ENCODE data around the gene RPL23. TPM values are rescaled to one million over a fixed set of nuclear protein-coding genes. Genes with fewer than 3 reads are reported as not detected.

RPL23 gene
- total RNA-seq, 2 experiments from 2014 or later: 1,908 to 1,957 TPM

DNA sequence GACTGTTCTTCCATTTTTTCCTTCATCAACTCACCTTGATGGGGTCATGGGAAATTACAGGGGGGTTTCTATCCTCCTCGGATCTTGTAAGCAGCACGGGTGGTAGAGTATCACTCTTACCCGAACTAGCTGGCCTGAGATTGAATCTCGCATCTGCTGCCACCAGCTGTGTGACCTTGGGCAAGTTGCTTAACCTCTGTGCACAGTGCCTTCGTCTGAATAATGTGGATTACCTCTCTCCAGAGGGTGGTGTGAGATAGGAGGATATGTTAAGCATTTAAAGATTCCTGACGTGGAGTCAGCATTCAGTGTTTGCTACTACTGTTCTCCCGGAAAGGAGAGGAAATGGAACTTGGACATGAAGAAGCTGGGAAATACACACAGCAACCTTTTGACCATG is 40.8 kb upstream of the RPL23 start:
- POLR2A ChIA-PET: interaction anchor here (1.0 to 4.2 kb wide), 5 partner anchors 9 to 44 kb away, joined by 3 to 25 read pairs (median 5); partner anchors contain the start of gene LASP1
- H3K4me3 Mint-ChIP-seq: no peak overlapping the region
- intact Hi-C loops (cut with micrococcal nuclease): loop anchor here (5.0 kb wide), 1 partner anchor 33 kb away; the partner anchor contains the start of gene LASP1NB

DNA sequence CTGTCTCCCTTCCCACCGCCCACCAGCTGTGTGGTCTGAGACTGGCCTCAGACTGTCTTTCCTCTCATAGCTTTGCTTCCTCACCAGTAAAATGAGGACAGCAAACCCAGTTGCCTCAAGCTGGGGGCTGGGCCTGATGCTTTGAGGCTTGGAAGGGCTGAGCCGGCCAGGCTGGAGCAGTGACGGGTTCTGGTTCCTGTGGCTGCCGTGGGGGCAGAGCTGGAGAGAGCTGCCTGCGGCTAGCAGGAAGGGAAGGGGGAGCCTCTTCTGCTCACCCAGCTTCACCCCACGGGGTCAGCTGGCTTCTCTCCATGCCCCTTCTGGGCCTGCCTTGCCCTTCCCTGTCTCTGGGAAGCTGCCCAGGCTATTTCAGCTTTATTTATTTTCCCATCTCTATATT is 40.1 kb upstream of the RPL23 start:
- POLR2A ChIA-PET: interaction anchor here (0.8 to 4.2 kb wide), 7 partner anchors 8 to 45 kb away, joined by 3 to 25 read pairs (median 4); partner anchors contain the start of gene LASP1
- ATAC-seq (peak; percentile 45), DNase-seq (peak; percentile 75)
- H3K9me3 Mint-ChIP-seq: no peaks in the 10 kb centered on the region
- H3K27ac Mint-ChIP-seq: peak overlapping the region; percentile 82
- TF ChIP-seq, protein P1, sequence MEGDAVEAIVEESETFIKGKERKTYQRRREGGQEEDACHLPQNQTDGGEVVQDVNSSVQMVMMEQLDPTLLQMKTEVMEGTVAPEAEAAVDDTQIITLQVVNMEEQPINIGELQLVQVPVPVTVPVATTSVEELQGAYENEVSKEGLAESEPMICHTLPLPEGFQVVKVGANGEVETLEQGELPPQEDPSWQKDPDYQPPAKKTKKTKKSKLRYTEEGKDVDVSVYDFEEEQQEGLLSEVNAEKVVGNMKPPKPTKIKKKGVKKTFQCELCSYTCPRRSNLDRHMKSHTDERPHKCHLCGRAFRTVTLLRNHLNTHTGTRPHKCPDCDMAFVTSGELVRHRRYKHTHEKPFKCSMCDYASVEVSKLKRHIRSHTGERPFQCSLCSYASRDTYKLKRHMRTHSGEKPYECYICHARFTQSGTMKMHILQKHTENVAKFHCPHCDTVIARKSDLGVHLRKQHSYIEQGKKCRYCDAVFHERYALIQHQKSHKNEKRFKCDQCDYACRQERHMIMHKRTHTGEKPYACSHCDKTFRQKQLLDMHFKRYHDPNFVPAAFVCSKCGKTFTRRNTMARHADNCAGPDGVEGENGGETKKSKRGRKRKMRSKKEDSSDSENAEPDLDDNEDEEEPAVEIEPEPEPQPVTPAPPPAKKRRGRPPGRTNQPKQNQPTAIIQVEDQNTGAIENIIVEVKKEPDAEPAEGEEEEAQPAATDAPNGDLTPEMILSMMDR (IDR thresholded peaks at IDR 0.05): no peak
- H3K36me3 Mint-ChIP-seq (ENCODE audit: low read depth): peaks cover 65% of the 10 kb centered on the region
- no peaks in the 10 kb centered on the region for H3K27me3 Mint-ChIP-seq
- intact Hi-C loops (cut with micrococcal nuclease): loop anchor here (5.0 kb wide), 1 partner anchor 34 kb away; the partner anchor contains the start of gene LASP1NB
- peaks cover 88% of the 10 kb centered on the region for H3K4me1 Mint-ChIP-seq (ENCODE audit: low read depth)
- CTCF ChIA-PET: interaction anchor here (0.8 to 1.9 kb wide), 6 partner anchors 9 to 32 kb away, joined by 3 to 9 read pairs (median 4); partner anchors contain the start of gene LASP1NB
- no peak overlapping the region for H3K4me3 Mint-ChIP-seq

More for the DNA sequence above, 40.8 kb upstream of the RPL23 start:
- Mint-ChIP-seq H3K4me1 (ENCODE audit: low read depth) (peaks cover 86% of the 10 kb centered on the region), H3K9me3 (no peaks in the 10 kb centered on the region), H3K27me3 (no peaks in the 10 kb centered on the region), H3K27ac (peak overlapping the region; percentile 82), H3K36me3 (ENCODE audit: low read depth) (peaks cover 64% of the 10 kb centered on the region)
- CTCF ChIA-PET: interaction anchor here (0.8 to 1.9 kb wide), 4 partner anchors 9 to 25 kb away, joined by 3 to 9 read pairs (median 3); no protein-coding TSS in a partner anchor
- no peak for ATAC-seq
- TF ChIP-seq, protein P1 (IDR thresholded peaks at IDR 0.05): no peak
- no peak for DNase-seq

DNA sequence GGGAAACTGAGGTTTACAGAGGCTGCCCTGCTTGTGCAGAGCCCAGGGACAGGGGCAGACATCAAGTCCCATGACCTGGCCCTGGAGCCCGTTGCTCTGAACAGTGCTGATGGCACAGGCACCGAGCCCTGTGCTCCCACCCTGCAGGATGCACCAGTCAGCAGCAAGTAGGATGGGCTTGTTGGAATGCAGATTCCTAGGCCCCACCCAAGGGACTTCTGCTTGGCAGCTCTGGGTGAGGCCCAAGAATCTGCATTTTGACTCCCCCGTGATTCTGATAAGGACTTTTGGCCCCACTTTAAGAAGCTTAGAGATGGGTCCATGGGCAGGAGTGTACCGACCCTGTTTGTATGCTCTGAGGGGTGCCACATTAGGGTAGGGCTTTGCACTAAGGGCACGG is 39.6 kb upstream of the RPL23 start:
- peaks cover 86% of the 10 kb centered on the region for H3K4me1 Mint-ChIP-seq (ENCODE audit: low read depth)
- no peaks in the 10 kb centered on the region for H3K9me3 Mint-ChIP-seq
- DNase-seq (peak; percentile 40), ATAC-seq (peak; percentile 9)
- POLR2A ChIA-PET: interaction anchor here (0.8 to 4.2 kb wide), 6 partner anchors 8 to 45 kb away, joined by 3 to 25 read pairs (median 4); partner anchors contain the start of gene LASP1
- H3K27me3 Mint-ChIP-seq: no peaks in the 10 kb centered on the region
- peaks cover 65% of the 10 kb centered on the region for H3K36me3 Mint-ChIP-seq (ENCODE audit: low read depth)
- CTCF ChIA-PET: interaction anchor here (0.8 to 1.9 kb wide), 5 partner anchors 8 to 32 kb away, joined by 3 to 9 read pairs (median 4); partner anchors contain the start of gene LASP1NB
- intact Hi-C loops (cut with micrococcal nuclease): loop anchor here (5.0 kb wide), 1 partner anchor 34 kb away; the partner anchor contains the start of gene LASP1NB
- peak overlapping the region; percentile 82 for H3K27ac Mint-ChIP-seq
- TF ChIP-seq, protein P1 (IDR thresholded peaks at IDR 0.05): no peak
- no peak overlapping the region for H3K4me3 Mint-ChIP-seq

DNA sequence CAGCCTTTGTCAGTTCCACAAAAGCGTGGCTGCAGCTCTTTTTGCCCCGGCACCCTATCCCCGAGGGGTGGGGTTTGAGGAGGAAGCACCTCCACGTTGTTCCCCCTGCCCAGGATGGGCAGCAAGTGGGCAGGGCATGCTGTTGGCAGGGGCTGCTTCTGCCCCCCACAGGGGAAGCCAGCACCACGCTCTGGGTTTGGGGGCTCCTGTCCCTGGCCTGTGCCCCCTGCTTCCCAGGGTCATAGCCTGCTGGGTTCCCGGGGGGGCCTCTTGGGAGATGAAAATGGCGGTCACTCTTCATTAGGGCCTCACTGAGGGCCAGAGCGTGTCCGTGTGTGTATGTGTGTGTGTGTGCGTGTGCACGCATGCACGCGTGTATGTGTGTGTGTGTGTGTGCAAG is 39.1 kb upstream of the RPL23 start:
- Mint-ChIP-seq H3K4me3 (no peak overlapping the region), H3K27ac (peak overlapping the region; percentile 82), H3K9me3 (no peaks in the 10 kb centered on the region), H3K27me3 (no peaks in the 10 kb centered on the region), H3K4me1 (ENCODE audit: low read depth) (peaks cover 85% of the 10 kb centered on the region), H3K36me3 (ENCODE audit: low read depth) (peaks cover 63% of the 10 kb centered on the region)
- intact Hi-C loops (cut with micrococcal nuclease): loop anchor here (5.0 kb wide), 1 partner anchor 35 kb away; the partner anchor contains the start of gene LASP1NB
- ATAC-seq (no peak), DNase-seq (no peak)
- ChIA-PET POLR2A (interaction anchor here (0.8 to 4.2 kb wide), 5 partner anchors 9 to 41 kb away, joined by 3 to 25 read pairs (median 5); partner anchors contain the start of gene LASP1), CTCF (interaction anchor here (1.2 to 1.8 kb wide), 2 partner anchors 33 to 91 kb away, joined by 4 read pairs; partner anchors contain the start of gene LASP1NB)
- TF ChIP-seq, protein P1 (IDR thresholded peaks at IDR 0.05): no peak
